WTC11 (cell line): ENCODE measurements around the gene PRKAG2. TPM values are rescaled to one million over a fixed set of nuclear protein-coding genes. Genes with fewer than 3 reads are reported as not detected.

Experiments
- ATAC-seq: fragments of 200-7000 bp; cut with Tn5 transposase; 2 replicates; pipeline ENCODE4 v1.10.0; 2021; ENCODE audit warnings: mild to moderate bottlenecking, moderate library complexity
- CTCF ChIA-PET: fragments of 300-600 bp; sonication (Branson Sonifier 250); formaldehyde crosslinking; loops from one replicate; lab custom pipeline; 2021; ENCODE audit warnings: antibody characterized with exemption; lab: Charles Lee
- POLR2A ChIA-PET: fragments of 350-600 bp; sonication (Branson Sonifier 250); formaldehyde crosslinking; loops from one replicate; lab custom pipeline; 2021; ENCODE audit warnings: antibody characterized with exemption; lab: Charles Lee
- DNase-seq: peaks from one replicate; pipeline ENCODE4 v3.0.0; 2021; ENCODE audit warnings: low spot score
- H3K27ac Mint-ChIP-seq: 2 replicates; pipeline ENCODE4 v1.8.0; 2021; ENCODE audit warnings: mixed read lengths
- H3K27me3 Mint-ChIP-seq: 2 replicates; pipeline ENCODE4 v1.8.0; 2021; ENCODE audit warnings: low read depth, mild to moderate bottlenecking, moderate library complexity, mixed read lengths
- H3K36me3 Mint-ChIP-seq: 2 replicates; pipeline ENCODE4 v1.8.0; 2021; ENCODE audit warnings: mixed read lengths
- H3K4me1 Mint-ChIP-seq: 2 replicates; pipeline ENCODE4 v1.8.0; 2022; ENCODE audit warnings: mixed read lengths
- H3K4me3 Mint-ChIP-seq: 2 replicates; pipeline ENCODE4 v1.8.0; 2021; ENCODE audit warnings: mild to moderate bottlenecking, moderate library complexity, mixed read lengths
- H3K9me3 Mint-ChIP-seq: 2 replicates; pipeline ENCODE4 v1.8.0; 2021; ENCODE audit warnings: mixed read lengths
- AFF4 ChIP-seq: sonication (generic); formaldehyde crosslinking; IDR thresholded peaks from 2 replicates; pipeline ENCODE4 v1.8.1; 2023; ENCODE audit warnings: mild to moderate bottlenecking, missing genetic modification reagents, borderline replicate concordance
- AR ChIP-seq: fragments of 250-450 bp; sonication (Bioruptor Pico); IDR thresholded peaks from 2 replicates; pipeline ENCODE4 v1.9.0; 2021; ENCODE audit warnings: mild to moderate bottlenecking
- ARID4B ChIP-seq: sonication (generic); formaldehyde crosslinking; IDR thresholded peaks from 2 replicates; pipeline ENCODE4 v1.8.0; 2023; ENCODE audit warnings: missing genetic modification reagents, mild to moderate bottlenecking, borderline replicate concordance
- ATF1 ChIP-seq: sonication (generic); formaldehyde crosslinking; IDR thresholded peaks from 2 replicates; pipeline ENCODE4 v1.8.1; 2023; ENCODE audit warnings: mild to moderate bottlenecking, moderate library complexity, missing genetic modification reagents
- ESRRA ChIP-seq: sonication (generic); formaldehyde crosslinking; IDR thresholded peaks from 2 replicates; pipeline ENCODE4 v1.8.1; 2022; ENCODE audit warnings: mild to moderate bottlenecking, missing genetic modification reagents, borderline replicate concordance
- JAZF1 ChIP-seq: fragments of 250-450 bp; sonication (Bioruptor Pico); IDR thresholded peaks from 2 replicates; pipeline ENCODE4 v1.9.0; 2021; ENCODE audit warnings: moderate library complexity, mild to moderate bottlenecking, inconsistent platforms
- JUN ChIP-seq: sonication (generic); formaldehyde crosslinking; IDR thresholded peaks from 2 replicates; pipeline ENCODE4 v1.8.0; 2023; ENCODE audit warnings: mild to moderate bottlenecking, missing genetic modification reagents
- NFATC4 ChIP-seq: fragments of 250-450 bp; sonication (Bioruptor Pico); IDR thresholded peaks from 2 replicates; pipeline ENCODE4 v1.9.0; 2021; ENCODE audit warnings: mild to moderate bottlenecking
- NFE2L1 ChIP-seq: sonication (generic); formaldehyde crosslinking; IDR thresholded peaks from 2 replicates; pipeline ENCODE4 v1.8.1; 2023; ENCODE audit warnings: missing genetic modification reagents
- TEAD4 ChIP-seq: sonication (generic); formaldehyde crosslinking; IDR thresholded peaks from 2 replicates; pipeline ENCODE4 v1.8.0; 2022; ENCODE audit warnings: mild to moderate bottlenecking, missing genetic modification reagents
- ZBTB21 ChIP-seq: sonication (generic); formaldehyde crosslinking; IDR thresholded peaks from 2 replicates; pipeline ENCODE4 v1.8.1; 2023; ENCODE audit warnings: mild to moderate bottlenecking, missing genetic modification reagents, borderline replicate concordance
- ZNF512 ChIP-seq: sonication (generic); formaldehyde crosslinking; IDR thresholded peaks from 2 replicates; pipeline ENCODE4 v1.8.1; 2022; ENCODE audit warnings: missing genetic modification reagents, borderline replicate concordance
- total RNA-seq: library from RNA; stranded (reverse); gene quantifications from 3 replicates; pipeline ENCODE4 v1.2.3, GENCODE V29; 2021
- TF ChIP-seq, protein P1 (sequence below): sonication (generic); formaldehyde crosslinking; IDR thresholded peaks from 2 replicates; pipeline ENCODE4 v1.8.0; 2022; ENCODE audit warnings: missing genetic modification reagents

Gene PRKAG2
- total RNA-seq, 1 experiment from 2014 or later, result 20.3 TPM

- TF ChIP-seq ARID4B (CRISPR knock-in tag), result no peak
Measured at GRCh38 chr7:151616443-151617213, 260.3 kb downstream of the PRKAG2 start (continued).

DNA sequence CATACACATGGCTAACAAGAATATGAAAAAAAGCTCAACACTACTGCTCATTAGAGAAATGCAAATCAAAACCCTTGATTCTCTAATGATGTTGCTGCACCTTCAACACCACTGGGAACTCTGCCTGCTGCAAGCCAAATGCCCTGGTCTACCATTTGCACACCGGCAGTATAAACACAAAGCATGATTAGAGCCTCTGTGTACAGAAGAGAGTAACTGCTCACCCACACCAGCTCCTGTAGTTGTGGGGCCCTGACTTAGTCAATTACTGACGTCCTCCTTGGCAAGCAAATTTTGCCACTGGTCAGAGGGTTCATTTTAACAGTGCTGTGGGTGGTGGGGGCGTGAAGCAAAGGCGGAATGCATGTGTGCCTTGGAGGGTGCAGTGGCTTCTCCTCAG is 261.1 kb downstream of the PRKAG2 start:
- CTCF ChIA-PET, result interaction anchor here (1.4 kb wide), 1 partner anchor 16 kb away, joined by 3 read pairs; no protein-coding TSS in a partner anchor
- no peaks in the 10 kb centered on the region for H3K9me3 Mint-ChIP-seq
- POLR2A ChIA-PET, result no interaction called here
- DNase-seq (no peak), ATAC-seq (no peak)
- no peak overlapping the region for H3K4me3 Mint-ChIP-seq
- peaks cover 2% of the 10 kb centered on the region; the same call in 1 of the 2 replicates for H3K36me3 Mint-ChIP-seq
- no peak overlapping the region for H3K27ac Mint-ChIP-seq
- H3K27me3 Mint-ChIP-seq, result no peaks in the 10 kb centered on the region
- H3K4me1 Mint-ChIP-seq, result no peaks in the 10 kb centered on the region
- no peak for TF ChIP-seq AFF4 (CRISPR knock-in tag)
- TF ChIP-seq JUN, result no peak
- no peak for TF ChIP-seq ARID4B (CRISPR knock-in tag)
- TF ChIP-seq NFATC4, result no peak
- TF ChIP-seq ZBTB21 (CRISPR knock-in tag), result no peak
- no peak for TF ChIP-seq AR (CRISPR knock-in tag)
- TF ChIP-seq ESRRA (CRISPR knock-in tag), result no peak
- TF ChIP-seq, protein P1, sequence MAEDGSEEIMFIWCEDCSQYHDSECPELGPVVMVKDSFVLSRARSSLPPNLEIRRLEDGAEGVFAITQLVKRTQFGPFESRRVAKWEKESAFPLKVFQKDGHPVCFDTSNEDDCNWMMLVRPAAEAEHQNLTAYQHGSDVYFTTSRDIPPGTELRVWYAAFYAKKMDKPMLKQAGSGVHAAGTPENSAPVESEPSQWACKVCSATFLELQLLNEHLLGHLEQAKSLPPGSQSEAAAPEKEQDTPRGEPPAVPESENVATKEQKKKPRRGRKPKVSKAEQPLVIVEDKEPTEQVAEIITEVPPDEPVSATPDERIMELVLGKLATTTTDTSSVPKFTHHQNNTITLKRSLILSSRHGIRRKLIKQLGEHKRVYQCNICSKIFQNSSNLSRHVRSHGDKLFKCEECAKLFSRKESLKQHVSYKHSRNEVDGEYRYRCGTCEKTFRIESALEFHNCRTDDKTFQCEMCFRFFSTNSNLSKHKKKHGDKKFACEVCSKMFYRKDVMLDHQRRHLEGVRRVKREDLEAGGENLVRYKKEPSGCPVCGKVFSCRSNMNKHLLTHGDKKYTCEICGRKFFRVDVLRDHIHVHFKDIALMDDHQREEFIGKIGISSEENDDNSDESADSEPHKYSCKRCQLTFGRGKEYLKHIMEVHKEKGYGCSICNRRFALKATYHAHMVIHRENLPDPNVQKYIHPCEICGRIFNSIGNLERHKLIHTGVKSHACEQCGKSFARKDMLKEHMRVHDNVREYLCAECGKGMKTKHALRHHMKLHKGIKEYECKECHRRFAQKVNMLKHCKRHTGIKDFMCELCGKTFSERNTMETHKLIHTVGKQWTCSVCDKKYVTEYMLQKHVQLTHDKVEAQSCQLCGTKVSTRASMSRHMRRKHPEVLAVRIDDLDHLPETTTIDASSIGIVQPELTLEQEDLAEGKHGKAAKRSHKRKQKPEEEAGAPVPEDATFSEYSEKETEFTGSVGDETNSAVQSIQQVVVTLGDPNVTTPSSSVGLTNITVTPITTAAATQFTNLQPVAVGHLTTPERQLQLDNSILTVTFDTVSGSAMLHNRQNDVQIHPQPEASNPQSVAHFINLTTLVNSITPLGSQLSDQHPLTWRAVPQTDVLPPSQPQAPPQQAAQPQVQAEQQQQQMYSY, result no peak
- TF ChIP-seq ATF1, result no peak
- no peak for TF ChIP-seq NFE2L1 (CRISPR knock-in tag)
- TF ChIP-seq JAZF1 (CRISPR knock-in tag), result no peak
- no peak for TF ChIP-seq TEAD4 (CRISPR knock-in tag)
- no peak for TF ChIP-seq ZNF512
